Osteocyte (in vitro differentiated cells): ENCODE measurements around the gene USP8. TPM values are rescaled to one million over a fixed set of nuclear protein-coding genes. Genes with fewer than 3 reads are reported as not detected.

Experiments used
- DNase-seq: peaks from one replicate; pipeline ENCODE4 v3.0.0; 2021; ENCODE audit warnings: mixed read lengths; ENCODE audit not compliant: unreplicated experiment; ENCODE audit errors: extremely low spot score
- H3K27ac Mint-ChIP-seq: one replicate; pipeline ENCODE4 v1.8.0; 2021; ENCODE audit warnings: mild to moderate bottlenecking, mixed read lengths; ENCODE audit not compliant: unreplicated experiment
- H3K27me3 Mint-ChIP-seq: one replicate; pipeline ENCODE4 v1.8.0; 2021; ENCODE audit warnings: mixed read lengths; ENCODE audit not compliant: unreplicated experiment
- H3K36me3 Mint-ChIP-seq: one replicate; pipeline ENCODE4 v1.8.0; 2021; ENCODE audit warnings: mixed read lengths; ENCODE audit not compliant: unreplicated experiment
- H3K4me1 Mint-ChIP-seq: one replicate; pipeline ENCODE4 v1.8.0; 2021; ENCODE audit warnings: mixed read lengths; ENCODE audit not compliant: unreplicated experiment
- H3K4me3 Mint-ChIP-seq: one replicate; pipeline ENCODE4 v1.8.0; 2021; ENCODE audit warnings: mild to moderate bottlenecking, moderate library complexity, mixed read lengths; ENCODE audit not compliant: unreplicated experiment
- H3K9me3 Mint-ChIP-seq: one replicate; pipeline ENCODE4 v1.8.0; 2021; ENCODE audit warnings: mixed read lengths; ENCODE audit not compliant: unreplicated experiment
- CTCF ChIP-seq: fragments of 200-600 bp; sonication (generic); IDR thresholded peaks from 2 replicates; pipeline ENCODE4 v1.5.0; 2021; ENCODE audit warnings: antibody characterized with exemption, mild to moderate bottlenecking, moderate library complexity
- total RNA-seq: library from RNA; stranded (reverse); gene quantifications from 2 replicates; pipeline ENCODE4 v1.2.1, GENCODE V29; 2021

Gene USP8
- total RNA-seq, 1 donor from 2014 or later, result 55.3 TPM

- no peaks in the 10 kb centered on the region for H3K9me3 Mint-ChIP-seq
- no peaks in the 10 kb centered on the region for H3K27me3 Mint-ChIP-seq
- TF ChIP-seq CTCF, result no peak
- no peak overlapping the region for H3K27ac Mint-ChIP-seq
- no peak for DNase-seq
- H3K4me1 Mint-ChIP-seq, result peaks cover 22% of the 10 kb centered on the region
- H3K36me3 Mint-ChIP-seq, result no peaks in the 10 kb centered on the region
- peak overlapping the region; percentile 30 for H3K4me3 Mint-ChIP-seq
Measured at GRCh38 chr15:50426428-50426827, 2.2 kb downstream of the USP8 start.

- TF ChIP-seq CTCF, result no peak
- H3K4me3 Mint-ChIP-seq, result no peak overlapping the region
- no peak overlapping the region for H3K27ac Mint-ChIP-seq
- no peaks in the 10 kb centered on the region for H3K36me3 Mint-ChIP-seq
- H3K9me3 Mint-ChIP-seq, result no peaks in the 10 kb centered on the region
- DNase-seq, result no peak
- H3K27me3 Mint-ChIP-seq, result no peaks in the 10 kb centered on the region
- H3K4me1 Mint-ChIP-seq, result peaks cover 24% of the 10 kb centered on the region
Measured at GRCh38 chr15:50431204-50431603, 7.0 kb downstream of the USP8 start.

GRCh38 chr15:50432230-50432629, 8.0 kb downstream of the USP8 start:
- H3K4me1 Mint-ChIP-seq, result peaks cover 21% of the 10 kb centered on the region
- no peak overlapping the region for H3K27ac Mint-ChIP-seq
- no peaks in the 10 kb centered on the region for H3K27me3 Mint-ChIP-seq
- H3K4me3 Mint-ChIP-seq, result no peak overlapping the region
- no peak for TF ChIP-seq CTCF
- DNase-seq, result no peak
- H3K9me3 Mint-ChIP-seq, result no peaks in the 10 kb centered on the region
- H3K36me3 Mint-ChIP-seq, result no peaks in the 10 kb centered on the region

- Mint-ChIP-seq H3K4me1 (peaks cover 15% of the 10 kb centered on the region), H3K27me3 (no peaks in the 10 kb centered on the region), H3K4me3 (no peak overlapping the region), H3K36me3 (peaks cover 10% of the 10 kb centered on the region), H3K27ac (peak overlapping the region; percentile 15), H3K9me3 (no peaks in the 10 kb centered on the region)
- TF ChIP-seq CTCF, result no peak
- no peak for DNase-seq
Measured at GRCh38 chr15:50435772-50436171, 11.6 kb downstream of the USP8 start.

GRCh38 chr15:50438251-50438650, 14.0 kb downstream of the USP8 start:
- Mint-ChIP-seq H3K36me3 (peaks cover 19% of the 10 kb centered on the region), H3K4me3 (no peak overlapping the region), H3K4me1 (peaks cover 5% of the 10 kb centered on the region), H3K9me3 (no peaks in the 10 kb centered on the region), H3K27ac (no peak overlapping the region), H3K27me3 (no peaks in the 10 kb centered on the region)
- no peak for DNase-seq
- TF ChIP-seq CTCF, result no peak
